Amniotic epithelial cell (primary cell): ENCODE measurements around the gene NELFA.

Experiments
- DNase-seq: peaks from one replicate; pipeline ENCODE4 v3.0.0-alpha.2; 2010; ENCODE audit warnings: low read depth

The NELFA gene

DNA sequence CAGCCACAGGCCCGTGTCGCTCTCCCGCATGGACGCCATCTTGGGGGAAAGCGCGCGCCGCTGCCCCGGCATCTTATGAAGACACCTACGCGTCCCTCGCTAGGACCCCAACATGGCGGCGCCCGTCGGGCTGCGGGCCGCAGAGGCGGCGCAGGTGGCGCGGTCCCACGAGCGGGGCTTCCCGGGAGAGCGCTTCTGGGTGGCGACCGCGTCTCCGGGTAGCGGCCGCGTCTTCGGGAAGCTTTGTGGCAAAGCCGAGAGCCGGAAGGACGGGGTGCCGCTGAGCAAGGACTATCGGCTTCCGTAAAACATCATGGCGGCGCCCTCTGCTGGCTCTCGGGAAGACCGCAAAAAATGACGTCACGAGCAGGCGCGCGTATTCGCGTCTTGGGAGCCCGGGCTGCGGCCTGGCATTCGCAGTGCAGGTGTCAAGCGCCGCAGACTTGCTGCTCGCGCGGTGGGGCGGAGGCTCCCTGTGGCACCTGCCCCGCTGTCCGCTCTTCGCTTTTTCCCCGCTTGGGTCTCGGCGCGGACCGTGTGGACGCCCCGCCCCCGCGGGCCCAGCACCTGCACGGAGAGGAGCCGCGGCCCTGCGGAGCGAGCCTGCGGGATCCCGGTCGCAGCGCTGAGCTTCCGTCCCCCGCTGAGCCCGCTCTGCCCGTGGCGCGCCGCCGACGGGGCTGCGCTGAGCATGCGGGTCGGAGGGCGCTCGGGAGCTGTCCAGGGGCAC lies at the start of gene NELFA:
Gene NELFA, minus strand, starts transcription at position 54 of the 730 bp plus-strand sequence. Its CDS starts 15 bp downstream, at position 39.
- peak; percentile 88 for DNase-seq

DNA sequence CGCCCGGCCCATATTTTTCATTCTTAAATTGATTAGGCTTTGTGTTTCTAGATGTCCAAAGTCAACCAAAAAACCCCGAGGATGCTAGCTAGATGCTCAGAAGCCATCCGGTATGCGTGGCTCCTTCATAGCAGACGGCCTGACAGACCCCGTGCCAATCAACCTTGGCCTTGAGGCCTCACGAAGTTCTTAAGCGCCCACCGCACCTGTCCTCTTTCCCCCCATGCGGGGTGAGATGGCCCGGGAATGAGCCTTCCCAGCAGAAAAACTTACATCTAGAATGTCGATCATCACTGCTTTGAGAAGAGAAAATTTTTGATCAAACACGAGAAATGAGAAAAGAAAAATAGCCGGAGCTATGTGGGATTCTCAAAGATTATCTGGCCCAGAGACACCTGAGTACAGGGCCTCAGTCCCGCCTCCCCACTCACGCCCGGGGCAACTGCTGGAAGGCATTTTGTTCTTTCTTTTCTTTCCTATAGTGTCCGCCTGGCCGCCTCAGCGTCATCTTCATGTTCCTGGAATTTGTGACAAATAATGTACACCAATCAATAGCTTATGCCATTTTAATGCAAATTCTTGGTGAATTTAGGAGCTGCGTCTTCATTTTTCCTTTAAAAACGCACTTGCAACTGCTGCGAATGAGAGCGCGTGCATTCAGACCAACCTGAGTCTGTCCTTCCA lies 48.8 kb upstream of the NELFA start:
- DNase-seq, result no peak

DNA sequence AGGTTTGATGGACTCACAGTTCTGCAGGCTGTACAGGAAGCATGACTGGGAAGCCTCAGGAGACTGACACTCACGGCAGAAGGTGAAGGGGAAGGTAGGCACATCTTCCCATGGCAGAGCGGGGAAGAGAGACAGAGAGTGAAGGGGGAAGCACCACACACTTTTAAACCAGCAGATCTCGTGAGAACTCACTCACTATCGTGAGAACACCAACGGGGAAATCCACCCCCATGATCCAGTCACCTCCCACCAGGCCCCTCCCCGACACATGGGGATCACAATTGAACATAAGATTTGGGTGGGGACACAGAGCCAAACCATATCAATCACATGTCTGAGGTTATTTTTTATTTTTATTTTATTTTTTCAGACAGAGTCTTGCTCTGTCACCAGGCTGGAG lies 45.4 kb upstream of the NELFA start:
- DNase-seq, result no peak

DNA sequence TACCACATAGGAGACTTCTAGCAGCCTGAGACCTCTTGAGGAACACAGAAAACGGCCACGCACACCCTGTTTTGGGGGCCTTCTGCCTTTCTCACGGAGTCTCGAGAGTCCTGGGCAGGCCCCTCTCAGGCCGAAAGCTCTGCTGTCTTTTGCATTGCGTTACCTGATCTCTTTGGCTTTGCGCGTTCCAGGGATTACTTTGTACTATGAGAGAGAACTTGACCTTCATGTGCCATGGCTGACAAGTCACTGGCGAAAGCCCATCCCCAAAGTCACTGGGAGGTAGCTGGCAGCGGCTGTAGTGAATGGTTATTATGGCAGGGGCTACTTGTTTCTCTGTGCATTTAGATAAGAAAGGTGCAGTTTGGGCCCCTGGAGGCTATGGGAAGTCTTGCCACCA lies 42.3 kb upstream of the NELFA start:
- DNase-seq, result no peak

DNA sequence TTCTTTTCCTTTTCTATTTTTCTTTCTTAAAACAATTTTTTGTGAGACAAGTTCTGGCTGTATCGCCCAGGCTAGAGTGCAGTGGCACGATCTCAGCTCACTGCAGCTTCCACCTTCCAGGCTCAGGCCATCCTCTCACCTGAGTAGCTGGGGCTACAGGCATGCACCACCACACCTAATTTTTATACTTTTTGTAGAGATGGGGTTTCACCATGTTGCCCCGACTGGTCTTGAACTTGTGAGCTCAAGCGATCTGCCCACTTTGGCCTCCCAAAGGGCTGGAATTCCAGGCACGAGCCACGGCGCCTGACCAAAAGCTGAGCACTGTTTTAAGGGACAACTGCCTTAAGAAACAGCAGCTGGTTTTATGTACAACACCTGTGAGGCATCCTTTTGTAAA lies 41.0 kb upstream of the NELFA start:
- DNase-seq, result no peak

DNA sequence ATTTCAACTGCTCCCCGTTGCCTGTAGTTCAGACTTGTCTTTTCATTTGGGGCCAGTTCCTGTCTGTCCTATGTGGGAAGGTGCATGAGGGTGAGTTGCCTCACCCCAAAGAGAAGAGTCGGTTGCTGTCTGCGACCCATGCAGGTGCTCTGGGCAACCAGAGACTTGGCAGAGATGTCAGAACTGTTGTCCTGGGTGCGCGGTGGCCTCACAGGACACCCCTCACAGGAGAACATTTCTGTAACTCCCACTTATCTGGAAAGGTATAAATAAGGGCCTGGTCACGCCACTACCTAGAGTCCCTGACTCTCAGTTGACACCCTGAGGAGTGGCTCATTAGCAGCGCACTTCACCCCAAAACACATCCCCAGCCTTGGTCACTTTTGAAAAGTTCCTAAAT lies 40.6 kb upstream of the NELFA start:
- no peak for DNase-seq

DNA sequence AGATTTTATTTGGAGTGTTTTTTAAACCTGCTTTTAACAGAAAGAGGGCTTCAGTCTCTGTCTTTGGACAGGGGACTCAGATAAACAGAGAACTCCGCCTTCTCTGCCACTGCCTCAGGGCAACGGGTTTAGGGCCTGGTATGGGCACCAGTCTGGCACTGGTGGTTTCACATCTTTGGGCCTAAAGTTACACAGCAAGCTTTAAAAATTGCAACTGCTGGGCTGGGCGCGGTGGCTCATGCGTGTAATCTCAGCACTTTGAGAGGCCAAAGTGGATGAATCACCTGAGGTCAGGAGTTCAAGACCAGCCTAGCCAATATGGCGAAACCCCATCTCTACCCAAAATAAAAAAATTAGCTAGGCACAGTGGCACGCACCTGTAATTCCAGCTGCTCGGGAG lies 40.1 kb upstream of the NELFA start:
- DNase-seq, result peak; percentile 31

DNA sequence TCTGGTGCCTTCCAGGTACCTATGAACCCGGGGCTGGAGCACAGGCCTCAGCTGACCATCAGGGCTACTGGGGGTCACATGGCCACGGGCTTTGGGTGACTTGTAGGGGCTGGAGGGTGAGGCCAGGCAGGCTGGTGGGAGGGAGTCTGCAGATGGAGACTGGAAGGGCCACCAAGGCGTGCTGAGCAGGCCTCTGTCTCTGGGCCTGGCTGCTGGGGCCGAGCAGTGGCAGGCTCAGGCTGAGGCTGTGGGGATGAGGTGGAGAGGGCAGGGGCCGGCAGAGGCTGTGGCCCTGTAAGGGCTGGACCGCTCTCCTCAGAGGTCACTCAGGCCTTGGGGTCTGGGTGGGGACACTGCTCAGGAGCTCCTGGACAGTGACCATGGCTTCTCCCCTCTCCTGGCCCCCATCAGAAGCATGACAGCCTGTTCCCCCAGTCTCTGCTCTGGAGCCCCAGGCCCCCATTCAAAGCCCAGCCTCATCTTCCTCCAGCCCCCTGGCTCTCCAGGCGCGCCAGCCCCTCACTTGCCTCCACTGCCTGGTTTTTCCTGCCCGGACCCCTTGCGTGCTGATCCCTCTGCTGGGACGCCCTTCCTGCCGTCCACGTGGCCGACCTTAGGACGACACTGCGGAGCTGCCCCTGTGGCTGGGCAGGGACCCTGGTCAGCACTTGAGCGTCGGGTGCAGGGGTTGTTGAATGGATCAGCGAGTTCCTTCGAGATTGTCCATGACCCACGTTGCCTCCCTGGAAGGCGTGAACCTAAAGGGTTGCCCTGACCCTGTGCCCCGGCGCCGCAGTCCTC lies 39.2 kb upstream of the NELFA start:
- DNase-seq, result no peak

DNA sequence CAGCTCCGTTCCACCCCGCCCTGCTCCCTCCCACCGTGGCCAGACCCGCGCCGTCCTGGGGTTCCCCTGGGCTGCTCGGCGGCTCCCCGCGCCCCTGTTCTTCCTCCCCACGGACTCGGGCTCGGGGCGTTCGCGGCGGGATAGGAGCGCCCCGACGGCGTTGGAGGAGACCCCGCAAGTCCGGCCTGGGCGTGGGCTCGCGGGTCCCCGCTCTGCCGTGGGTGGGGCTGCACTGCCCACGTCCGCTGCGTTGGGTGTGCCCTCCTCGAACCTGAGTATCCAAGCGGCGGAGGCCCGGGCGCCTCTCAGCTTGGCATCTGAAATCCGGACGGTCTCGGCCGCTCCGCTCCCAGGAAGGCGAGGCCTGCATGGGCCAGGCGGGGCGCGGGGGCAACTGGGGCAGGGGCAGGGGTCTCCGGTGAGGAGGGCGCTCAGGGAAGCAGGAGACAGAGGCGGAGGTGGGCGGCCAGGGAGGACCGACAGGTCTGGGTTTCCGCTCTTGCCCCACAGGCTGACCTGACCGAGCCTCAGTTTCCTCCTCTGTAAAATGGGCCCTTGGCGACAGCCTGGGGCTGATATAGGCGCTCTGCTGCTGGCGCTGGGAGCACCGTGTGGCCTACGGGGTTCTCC lies 38.4 kb upstream of the NELFA start:
- no peak for DNase-seq

DNA sequence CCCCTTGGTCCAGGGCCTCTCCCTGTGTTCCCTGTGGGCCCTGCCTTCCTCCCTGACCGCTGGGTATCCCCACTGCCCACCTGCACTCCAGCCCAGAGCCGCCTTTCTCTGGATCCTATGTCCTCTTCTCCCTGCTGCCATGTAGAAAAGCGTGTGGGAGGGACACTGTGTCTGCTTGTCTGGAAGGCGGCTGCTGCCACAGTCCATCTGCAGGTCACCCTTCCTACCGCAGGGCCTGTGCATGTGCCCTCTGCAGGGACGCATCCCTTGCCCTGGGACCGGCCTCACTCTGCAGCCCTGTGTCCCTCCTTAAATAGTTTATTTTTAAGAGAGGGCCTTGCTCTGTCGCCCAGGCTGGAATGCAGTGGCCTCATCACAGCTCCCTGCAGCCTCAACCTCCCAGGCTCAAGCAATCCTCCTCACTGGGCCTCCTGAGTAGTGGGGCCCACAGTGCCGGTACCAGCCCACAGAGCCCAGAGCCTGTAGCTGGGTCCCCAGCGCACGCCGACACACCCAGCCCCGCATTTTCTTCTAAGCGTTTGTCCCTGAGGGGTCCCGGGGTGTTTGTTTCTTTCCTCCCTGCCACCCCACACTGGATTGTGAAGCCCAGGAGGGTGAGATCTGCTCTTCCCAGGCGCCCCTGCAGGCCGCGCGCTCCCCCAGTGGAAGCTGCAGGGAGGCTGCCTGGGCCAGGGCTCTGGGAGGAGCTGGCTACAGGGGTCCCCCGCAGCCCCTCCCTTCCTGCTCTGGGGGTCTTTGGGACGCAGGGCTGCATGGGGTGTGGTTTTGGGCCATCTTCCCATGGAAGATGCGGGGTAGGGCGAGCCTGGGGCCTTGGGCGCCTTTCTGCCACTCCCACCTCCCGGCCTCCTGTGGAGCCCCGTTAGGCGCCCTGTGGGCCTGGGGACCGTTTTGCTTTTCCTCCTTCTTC lies 37.5 kb upstream of the NELFA start:
- no peak for DNase-seq

DNA sequence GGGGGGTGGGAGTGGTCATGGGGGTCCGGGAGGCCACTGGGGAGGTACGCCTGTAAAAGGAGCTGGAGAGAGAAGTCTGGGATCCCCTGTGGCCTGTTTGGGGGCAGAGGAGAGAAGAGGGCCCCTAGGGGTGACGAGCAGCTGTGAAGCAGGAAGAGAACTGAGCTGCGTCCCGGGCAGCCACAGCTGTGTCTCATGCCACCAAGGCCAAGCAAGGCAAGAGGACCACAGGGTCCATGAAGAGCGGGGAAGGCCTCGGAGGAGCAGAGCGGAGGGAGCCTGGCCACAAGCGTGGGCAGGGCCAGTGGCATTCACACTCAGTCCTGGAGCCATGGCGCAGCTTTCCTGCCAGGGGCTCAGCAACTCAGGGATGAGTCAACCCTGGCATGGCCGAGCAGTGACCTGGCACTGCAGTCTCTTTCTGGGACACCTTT lies 36.8 kb upstream of the NELFA start:
- DNase-seq, result no peak

DNA sequence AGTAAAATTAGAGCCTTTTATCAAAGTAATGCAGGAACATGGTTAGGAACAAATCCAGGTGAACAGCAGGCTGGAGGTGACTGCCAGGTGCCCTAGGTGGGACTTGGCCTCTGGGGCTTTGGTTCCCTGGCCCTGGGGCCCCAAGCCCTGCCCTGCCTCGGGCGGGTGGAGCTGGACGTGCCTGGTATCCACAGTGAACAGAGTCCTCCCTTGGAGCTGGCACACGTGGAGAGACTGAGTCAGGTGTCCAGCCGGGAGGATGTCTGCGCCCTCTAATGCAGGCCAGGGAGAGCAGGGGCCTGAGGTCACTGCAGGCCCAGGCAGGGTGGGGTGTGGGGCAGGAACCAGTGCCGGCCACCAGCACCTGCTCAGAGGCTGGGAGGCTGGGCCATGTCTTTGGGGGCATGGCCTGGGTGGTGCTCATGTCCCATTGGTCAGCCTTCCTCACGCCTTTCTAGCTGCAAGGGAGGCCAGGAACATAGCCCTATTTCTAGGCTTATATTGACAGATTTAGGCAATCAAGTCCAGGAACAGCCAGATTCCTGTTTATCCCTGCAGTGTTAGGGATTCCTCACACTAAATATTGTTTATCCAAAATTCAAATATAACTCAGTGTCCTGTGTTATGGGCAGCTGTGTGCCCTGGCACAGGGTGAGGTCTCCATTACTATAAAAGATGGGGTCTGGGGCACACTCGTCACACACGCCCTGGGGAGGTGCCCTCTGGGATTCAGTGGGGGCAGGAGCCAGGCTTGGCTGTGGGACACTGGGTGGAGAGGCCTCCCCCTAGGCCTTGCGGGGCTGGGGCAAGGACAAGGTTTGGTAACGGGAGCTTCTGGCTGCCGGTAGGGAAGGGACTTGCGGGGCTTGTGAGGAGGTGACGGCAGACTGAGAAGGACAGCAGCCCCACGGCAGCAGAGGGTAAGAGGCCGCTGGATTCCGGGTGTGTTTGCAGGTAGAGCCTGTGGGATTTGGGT lies 36.1 kb upstream of the NELFA start:
- no peak for DNase-seq

DNA sequence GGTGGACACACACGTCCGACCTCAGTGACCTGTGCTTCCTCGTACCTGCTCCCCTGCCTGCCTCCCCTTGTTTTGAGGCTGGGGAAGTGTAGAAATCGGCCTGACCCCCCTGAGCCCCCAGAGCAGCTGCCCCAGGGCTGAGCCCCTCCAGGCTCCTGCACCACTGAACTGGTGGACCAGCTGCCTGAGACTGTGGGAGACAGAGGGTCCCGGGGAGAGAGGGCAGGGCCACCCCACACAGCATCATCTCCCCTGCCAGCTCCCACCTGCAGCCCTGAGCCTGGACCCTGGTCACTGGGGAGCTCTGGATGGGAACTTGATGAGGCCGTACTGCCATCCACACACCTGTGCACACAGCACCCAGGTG lies 35.3 kb upstream of the NELFA start:
- no peak for DNase-seq

DNA sequence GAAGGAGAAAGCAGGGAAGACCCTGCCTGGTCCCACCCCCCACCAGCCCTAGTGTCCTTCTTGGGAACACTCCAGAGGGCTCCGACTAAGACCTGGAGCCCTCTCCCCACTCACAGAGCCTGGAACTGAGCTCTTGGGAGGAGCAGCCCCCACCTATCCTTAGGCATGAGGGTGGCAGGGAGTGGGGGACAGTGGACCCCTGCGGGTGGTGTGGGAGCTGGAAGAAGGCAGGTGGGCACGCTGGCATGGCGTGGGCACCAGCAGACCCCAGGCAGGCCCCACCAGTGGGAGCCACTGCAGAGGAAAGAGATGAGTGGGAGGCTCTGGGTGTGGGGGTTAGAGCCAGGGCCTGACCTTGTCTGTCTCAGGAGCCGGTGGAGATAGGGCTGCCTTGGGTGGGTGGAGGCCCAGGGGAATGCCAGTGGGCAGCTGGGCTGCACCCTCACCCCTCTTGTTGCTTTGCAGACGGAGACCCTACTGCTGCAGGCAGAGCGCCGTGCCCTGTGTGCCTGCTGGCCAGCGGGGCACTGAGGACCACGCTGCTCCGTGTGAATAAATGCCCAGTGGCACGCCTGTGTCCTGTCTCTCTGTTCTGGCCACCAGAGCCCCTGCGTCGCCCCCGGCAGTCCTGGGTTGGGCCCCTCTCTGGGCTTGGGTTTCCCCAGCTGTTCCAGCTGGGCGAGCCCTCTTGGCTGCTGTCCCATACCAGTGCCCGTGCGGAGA lies 34.8 kb upstream of the NELFA start:
- DNase-seq, result no peak

DNA sequence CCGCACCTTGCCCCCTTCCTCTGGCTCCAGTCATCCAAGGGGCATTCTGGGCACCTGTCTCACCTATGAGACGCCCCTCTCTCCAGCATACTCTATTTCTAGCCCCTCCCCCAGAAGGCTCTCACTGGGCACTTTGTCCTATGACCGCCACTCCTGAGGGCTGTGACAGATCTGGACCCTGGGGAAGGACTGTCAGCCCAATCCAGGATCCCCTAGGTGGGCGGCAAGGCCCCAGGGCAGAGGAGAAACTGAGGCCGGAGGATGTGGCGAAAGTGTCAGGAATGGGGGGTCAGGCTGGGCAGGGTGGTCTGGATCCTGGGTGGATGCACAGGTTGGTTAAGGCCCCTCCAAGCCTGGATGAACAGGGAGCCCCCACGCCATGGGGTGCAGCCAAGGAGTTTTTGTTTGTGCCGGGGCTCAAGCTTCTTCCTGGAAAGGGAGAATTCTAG lies 34.2 kb upstream of the NELFA start:
- DNase-seq, result no peak

DNA sequence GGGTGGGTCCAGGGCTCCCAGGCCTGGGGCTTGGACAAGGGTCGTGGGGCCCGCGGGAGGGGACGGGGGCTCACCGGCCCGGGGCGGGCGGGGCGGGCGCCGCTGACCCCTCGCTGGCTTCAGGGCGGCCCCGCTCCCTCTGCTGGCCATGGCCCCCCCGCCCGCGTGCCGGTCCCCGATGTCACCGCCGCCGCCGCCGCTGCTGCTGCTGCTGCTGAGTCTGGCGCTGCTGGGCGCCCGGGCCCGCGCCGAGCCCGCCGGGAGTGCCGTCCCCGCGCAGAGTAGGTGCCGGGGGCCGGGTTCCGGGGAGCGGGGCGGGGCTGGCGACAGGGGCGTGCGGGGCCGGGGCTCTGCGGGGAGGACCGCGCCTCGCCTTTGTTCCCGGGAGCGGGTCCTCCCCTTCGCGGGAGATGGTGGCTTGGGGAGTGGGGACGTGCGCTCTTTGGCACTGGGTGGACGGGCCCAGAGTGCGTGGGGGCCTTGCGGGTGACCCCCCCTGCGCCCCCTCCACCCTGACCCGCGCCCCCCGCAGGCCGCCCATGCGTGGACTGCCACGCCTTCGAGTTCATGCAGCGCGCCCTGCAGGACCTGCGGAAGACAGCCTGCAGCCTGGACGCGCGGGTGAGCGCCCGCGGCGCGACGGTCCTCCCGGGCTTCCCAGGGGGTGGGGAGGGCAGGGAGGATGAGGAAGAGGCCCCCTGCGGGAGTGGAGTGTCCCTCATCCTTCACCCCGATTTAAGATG lies 33.6 kb upstream of the NELFA start:
- DNase-seq, result no peak

DNA sequence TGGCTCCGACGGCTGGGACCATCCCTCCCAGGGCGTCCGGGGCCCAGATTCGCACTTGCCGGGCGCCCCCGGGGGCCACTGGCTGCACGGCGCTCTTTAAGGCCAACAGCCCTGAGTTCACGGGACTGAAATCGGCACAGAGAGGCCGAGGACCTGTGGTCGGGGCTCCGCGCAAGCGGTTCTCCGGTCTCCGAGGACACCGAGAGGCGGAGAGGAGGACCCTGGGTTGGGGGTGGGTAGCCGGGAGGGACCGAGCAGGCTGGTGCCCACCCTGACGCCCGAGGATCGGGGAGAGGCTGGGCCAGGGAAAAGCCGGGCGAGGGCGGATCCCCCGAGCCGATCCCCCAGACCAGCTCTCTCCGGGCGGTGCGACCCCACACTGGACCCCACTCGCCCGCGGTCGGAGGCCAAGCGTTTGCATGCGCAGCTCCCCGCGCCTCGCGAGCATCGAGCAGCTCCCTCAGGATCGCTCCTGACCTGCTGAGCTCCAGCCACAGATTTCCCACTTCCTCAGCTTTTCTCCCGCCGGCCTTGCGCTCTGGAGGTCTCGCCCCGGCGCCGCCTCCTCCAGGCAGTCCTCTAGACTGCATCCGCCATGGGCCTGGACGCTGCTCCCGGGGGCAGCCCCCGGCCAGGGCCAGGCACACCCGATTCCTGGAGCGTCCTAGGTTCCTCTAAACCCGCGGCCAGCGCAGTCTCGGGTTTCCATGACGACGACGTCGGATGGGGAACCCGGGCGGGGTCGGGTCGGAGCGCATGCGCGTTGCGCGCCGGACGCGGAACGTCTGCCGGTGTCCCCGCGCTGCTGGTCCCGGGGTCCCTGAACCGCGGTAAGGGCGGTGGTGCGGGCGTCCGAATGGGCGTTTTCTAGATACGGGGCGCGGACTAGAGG lies 32.7 kb upstream of the NELFA start:
- peak; percentile 58 for DNase-seq
